Thoracic aorta (tissue), 2 donors: ENCODE data around the gene TNK2. TPM values are rescaled to one million over a fixed set of nuclear protein-coding genes. Genes with fewer than 3 reads are reported as not detected.

Source experiments
- ATAC-seq: fragments of 150-250 bp; one replicate; pipeline ENCODE4 v1.8.0; 2017; ENCODE audit warnings: low read depth; ENCODE audit not compliant: insufficient number of reproducible peaks, low FRiP score
- DNase-seq: peaks from one replicate; pipeline ENCODE4 v3.0.0-alpha.2; 2020; ENCODE audit warnings: low spot score
- H3K27ac ChIP-seq, 2 donors: fragments of 200-600 bp; sonication (generic); 1 replicate in 1 of 2; 2 replicates in 1 of 2; pipeline ENCODE4 v1.5.1; 2016; ENCODE audit warnings: mild to moderate bottlenecking in 2 of 2, moderate library complexity in 2 of 2
- H3K27me3 ChIP-seq: fragments of 200-600 bp; sonication (generic); replicated peaks from 2 replicates; pipeline ENCODE4 v1.6.0; 2016; ENCODE audit warnings: mild to moderate bottlenecking; ENCODE audit not compliant: insufficient read depth
- H3K36me3 ChIP-seq: fragments of 200-600 bp; sonication (generic); one replicate; pipeline ENCODE4 v1.5.1; 2016
- H3K4me1 ChIP-seq, 2 donors: fragments of 200-600 bp; sonication (generic); 1 replicate in 1 of 2; 2 replicates in 1 of 2; pipeline versions ENCODE4 v1.5.1 to v1.6.0; 2016; ENCODE audit warnings: low read depth in 2 of 2, mild to moderate bottlenecking in 1 of 2; ENCODE audit not compliant: control insufficient read depth in 1 of 2
- H3K4me3 ChIP-seq: fragments of 200-600 bp; sonication (generic); 2 replicates; pipeline ENCODE4 v1.5.1; 2016; ENCODE audit warnings: mild to moderate bottlenecking
- H3K9me3 ChIP-seq: fragments of 200-600 bp; sonication (generic); 2 replicates; pipeline ENCODE4 v1.5.1; 2016
- CTCF ChIP-seq: fragments of 200-600 bp; sonication (generic); IDR thresholded peaks from one replicate; pipeline ENCODE4 v1.5.1; 2019; ENCODE audit warnings: antibody characterized with exemption
- total RNA-seq, 2 donors: library from RNA; depleted of rRNA; stranded (reverse); fragments of >200 nt; gene quantifications; one replicate each; pipeline versions ENCODE4 v1.1.0 to v1.2.3, GENCODE V29; 2016

The TNK2 gene
- total RNA-seq, 2 donors from 2014 or later: 38.9 to 69.8 TPM

GRCh38 chr3:195877767-195878423 is 30.5 kb downstream of the TNK2 start:
- peaks cover 50% of the 10 kb centered on the region for H3K36me3 ChIP-seq

GRCh38 chr3:195877136-195877715 is 31.1 kb downstream of the TNK2 start:
- no peak for TF ChIP-seq CTCF
- Histone ChIP-seq H3K27me3 (no peaks in the 10 kb centered on the region), H3K27ac (no peak overlapping the region), H3K36me3 (peaks cover 49% of the 10 kb centered on the region), H3K4me1 (no peaks in the 10 kb centered on the region), H3K4me3 (no peak overlapping the region), H3K9me3 (no peaks in the 10 kb centered on the region)
- ATAC-seq (no peak), DNase-seq (no peak)

More at GRCh38 chr3:195877767-195878423, 30.5 kb downstream of the TNK2 start:
- Histone ChIP-seq H3K4me1 (no peaks in the 10 kb centered on the region), H3K4me3 (no peak overlapping the region), H3K27me3 (no peaks in the 10 kb centered on the region), H3K27ac (no peak overlapping the region), H3K9me3 (no peaks in the 10 kb centered on the region)
- DNase-seq (no peak), ATAC-seq (no peak)
- TF ChIP-seq CTCF: no peak

- ATAC-seq (no peak), DNase-seq (no peak)
- Histone ChIP-seq H3K9me3 (no peaks in the 10 kb centered on the region), H3K4me1 (no peaks in the 10 kb centered on the region), H3K36me3 (peaks cover 44% of the 10 kb centered on the region), H3K4me3 (no peak overlapping the region), H3K27ac (no peak overlapping the region), H3K27me3 (no peaks in the 10 kb centered on the region)
- TF ChIP-seq CTCF: no peak
Observed at GRCh38 chr3:195876297-195877064, 31.9 kb downstream of the TNK2 start.

- Histone ChIP-seq H3K4me1 (no peaks in the 10 kb centered on the region), H3K27me3 (no peaks in the 10 kb centered on the region), H3K4me3 (no peak overlapping the region), H3K27ac (no peak overlapping the region), H3K9me3 (no peaks in the 10 kb centered on the region), H3K36me3 (peaks cover 51% of the 10 kb centered on the region)
- ATAC-seq (no peak), DNase-seq (no peak)
- no peak for TF ChIP-seq CTCF
Observed at GRCh38 chr3:195875482-195876236, 32.7 kb downstream of the TNK2 start.

- Histone ChIP-seq H3K27ac (no peak overlapping the region), H3K4me1 (no peaks in the 10 kb centered on the region), H3K4me3 (no peak overlapping the region), H3K36me3 (peaks cover 51% of the 10 kb centered on the region), H3K27me3 (no peaks in the 10 kb centered on the region), H3K9me3 (no peaks in the 10 kb centered on the region)
- ATAC-seq: no peak
- TF ChIP-seq CTCF: no peak
- no peak for DNase-seq
Observed at GRCh38 chr3:195873971-195874370, 34.4 kb downstream of the TNK2 start.
